Mammary epithelial cell (primary cell): ENCODE measurements around the gene SLC23A2.

Experiments used
- CTCF ChIP-seq, 2 donors: IDR thresholded peaks in 1 of 2; conservative IDR thresholded peaks in 1 of 2; 2 replicates each; pipeline ENCODE4 v1.5.1; 2011 to 2012; ENCODE audit warnings: inconsistent platforms in 2 of 2, low read length in 2 of 2, mild to moderate bottlenecking in 2 of 2, control low read depth in 1 of 2, low read depth in 1 of 2; ENCODE audit not compliant: insufficient read depth in 1 of 2; ENCODE audit errors: extremely low read depth in 1 of 2
- EZH2 ChIP-seq: IDR thresholded peaks from 2 replicates; pipeline ENCODE4 v1.6.1; 2012; ENCODE audit warnings: low read length, inconsistent platforms, borderline replicate concordance

- TF ChIP-seq CTCF (conservative IDR thresholded peaks at IDR 0.05 in 1 of 2, IDR thresholded peaks at IDR 0.05 in 1 of 2; ENCODE audit: extremely low read depth in 1 of 2, insufficient read depth in 1 of 2, low read depth in 1 of 2, low read length in 2 of 2) (no peak), EZH2 (no peak)
Measured at GRCh38 chr20:4919047-4919704, 82.1 kb downstream of the SLC23A2 start.
